K562 (cell line): ENCODE results near the gene CAPN3. TPM values are rescaled to one million over a fixed set of nuclear protein-coding genes. Genes with fewer than 3 reads are reported as not detected.

Experiments used
- ATAC-seq: fragments of 200-7000 bp; cut with Tn5 transposase; 3 replicates; pipeline ENCODE4 v1.9.1; 2020; ENCODE audit warnings: moderate library complexity
- BruUV-seq: library from RNA; stranded (reverse); fragments of 400-500 nt; replicated peaks from 2 replicates; lab custom pipeline; 2021; lab: Mats Ljungman, UMichigan
- CTCF ChIA-PET: fragments of 300-600 bp; formaldehyde crosslinking; extraction: SDS; loops from one replicate; lab custom pipeline; 2021; ENCODE audit warnings: low intra/inter-chr PET ratio; lab: Yijun Ruan, JAX
- POLR2A ChIA-PET: fragments of 300-600, 350-650 bp; sonication (Branson Sonifier 250); formaldehyde crosslinking; extraction: SDS; loops from one replicate; lab custom pipeline; 2021; ENCODE audit warnings: antibody characterized with exemption, inconsistent platforms; lab: Yijun Ruan, JAX
- DNase-seq, 4 experiments: peaks; one replicate each; pipeline versions ENCODE4 v3.0.0 to v3.0.0-alpha.2; 2011 to 2018; ENCODE audit warnings: low spot score in 3 of 4, mixed read lengths in 3 of 4; ENCODE audit errors: extremely low read depth in 1 of 4
- FAIRE-seq: peaks from 2 replicates; lab custom pipeline; 2011; peaks lifted over from hg19 to GRCh38; lab: Jason Lieb, UNC
- H2AFZ ChIP-seq: 2 replicates; pipeline ENCODE4 v1.6.0; 2011; ENCODE audit warnings: low read depth, low read length, control low read depth, inconsistent platforms
- H3K27ac ChIP-seq: fragments of 200-600 bp; 3 replicates; pipeline ENCODE4 v1.8.0; 2011; ENCODE audit warnings: low read depth, mild to moderate bottlenecking, control low read depth, inconsistent platforms, low read length, moderate library complexity, mixed read lengths; ENCODE audit errors: extremely low read depth
- H3K27me3 ChIP-seq, 2 experiments: fragments of 300-600 bp in 1 of 2; 2 replicates in 1 of 2; 3 replicates in 1 of 2; pipeline versions ENCODE4 v1.6.0 to v1.8.0; 2011; ENCODE audit warnings: inconsistent platforms in 2 of 2, low read length in 2 of 2, mild to moderate bottlenecking in 1 of 2, mixed read lengths in 1 of 2, moderate library complexity in 1 of 2; ENCODE audit not compliant: control insufficient read depth in 2 of 2, insufficient read depth in 2 of 2
- H3K36me3 ChIP-seq: fragments of 300-600 bp; 3 replicates; pipeline ENCODE4 v1.8.0; 2011; ENCODE audit warnings: mild to moderate bottlenecking, low read length, inconsistent platforms; ENCODE audit not compliant: control insufficient read depth, insufficient read depth
- H3K4me1 ChIP-seq, 2 experiments: fragments of 200-600 bp in 1 of 2; replicated peaks in 1 of 2; 2 replicates in 1 of 2; 3 replicates in 1 of 2; pipeline versions ENCODE4 v1.5.1 to v1.8.0; 2011; ENCODE audit warnings: inconsistent platforms in 2 of 2, low read length in 2 of 2, mild to moderate bottlenecking in 1 of 2, mixed read lengths in 1 of 2, moderate library complexity in 1 of 2; ENCODE audit not compliant: control insufficient read depth in 2 of 2, insufficient read depth in 2 of 2
- H3K4me2 ChIP-seq: 2 replicates; pipeline ENCODE4 v1.6.1; 2011; ENCODE audit warnings: low read length, control low read depth, inconsistent platforms, mixed read lengths; ENCODE audit not compliant: insufficient read depth
- H3K4me3 ChIP-seq: fragments of 200-600 bp; sonication (generic), shearing (Covaris generic); 2 replicates; pipeline ENCODE4 v1.5.1; 2016; ENCODE audit warnings: control low read depth, inconsistent platforms
- H3K79me2 ChIP-seq: fragments of 200-600 bp; 3 replicates; pipeline ENCODE4 v1.8.0; 2011; ENCODE audit warnings: low read length, inconsistent platforms; ENCODE audit not compliant: control insufficient read depth, insufficient read depth
- H3K9ac ChIP-seq, 2 experiments: 2 replicates each; pipeline versions ENCODE4 v1.6.0 to v1.6.1; 2011; ENCODE audit warnings: low read depth in 2 of 2, low read length in 2 of 2, control low read depth in 1 of 2, inconsistent platforms in 1 of 2, mild to moderate bottlenecking in 1 of 2, mixed read lengths in 1 of 2; ENCODE audit not compliant: insufficient read depth in 1 of 2
- H3K9me1 ChIP-seq: one replicate; pipeline ENCODE4 v1.6.0; 2011; ENCODE audit warnings: inconsistent platforms, mild to moderate bottlenecking, low read length, moderate library complexity; ENCODE audit not compliant: control insufficient read depth, insufficient read depth
- H3K9me3 ChIP-seq: replicated peaks from 2 replicates; pipeline ENCODE4 v1.5.1; 2011; ENCODE audit warnings: low read depth, low read length, inconsistent platforms; ENCODE audit not compliant: control insufficient read depth, insufficient read depth
- H4K20me1 ChIP-seq: replicated peaks from 2 replicates; pipeline ENCODE4 v1.6.1; 2011; ENCODE audit warnings: low read length, inconsistent platforms, mixed read lengths; ENCODE audit not compliant: control insufficient read depth, insufficient read depth
- ETV1 ChIP-seq: fragments of 450-650 bp; conservative IDR thresholded peaks from 2 replicates; pipeline ENCODE4 v1.6.1; 2016; ENCODE audit warnings: missing genetic modification characterization, control low read depth, low read depth, missing compliant biosample characterization
- MTA3 ChIP-seq: fragments of 450-650 bp; formaldehyde crosslinking; IDR thresholded peaks from 2 replicates; pipeline ENCODE4 v1.6.1; 2017; ENCODE audit warnings: mild to moderate bottlenecking, borderline replicate concordance
- MXI1 ChIP-seq: IDR thresholded peaks from 2 replicates; pipeline ENCODE4 v1.6.1; 2011; ENCODE audit warnings: low read depth, mild to moderate bottlenecking, improper control_type of control experiment, low read length
- POLR2G ChIP-seq: fragments of 200-400 bp; formaldehyde crosslinking; IDR thresholded peaks from 2 replicates; pipeline ENCODE4 v1.6.1; 2017; ENCODE audit warnings: low read depth, mild to moderate bottlenecking, antibody characterized with exemption, low read length, moderate library complexity
- SETDB1 ChIP-seq: IDR thresholded peaks from one replicate; pipeline ENCODE4 v1.6.1; 2012; ENCODE audit warnings: low read length, control low read depth, inconsistent platforms
- TEAD1 ChIP-seq, 2 experiments: fragments of 450-650 bp in 1 of 2; sonication (generic) in 1 of 2; formaldehyde crosslinking; IDR thresholded peaks; 2 replicates each; pipeline versions ENCODE4 v1.4.0 to v1.8.0; 2020 to 2022; ENCODE audit warnings: mild to moderate bottlenecking in 2 of 2, missing genetic modification reagents in 1 of 2
- ZNF274 ChIP-seq: IDR thresholded peaks from 2 replicates; pipeline ENCODE4 v1.6.1; 2011; ENCODE audit warnings: low read depth, mild to moderate bottlenecking, low read length, moderate library complexity, borderline replicate concordance
- ZNF785 ChIP-seq: fragments of 250-450 bp; sonication (Bioruptor Pico); IDR thresholded peaks from 2 replicates; pipeline ENCODE4 v1.4.0; 2020; ENCODE audit warnings: mild to moderate bottlenecking
- WGBS: fragments of 100-300 bp; shearing (Covaris generic); methylation state at CpG from one replicate; pipeline ENCODE4 v1.1.6; 2016; ENCODE audit warnings: low coverage, mixed read lengths; ENCODE audit not compliant: insufficient coverage; ENCODE audit errors: missing lambda C conversion rate; 5-methylcytosine and 5-hydroxymethylcytosine counted together
- in situ Hi-C: fragments of 300-500 bp; cut with MboI; formaldehyde crosslinking; loops from 4 replicates; pipeline ENCODE4 v1.15.0; 2018; ENCODE audit warnings: inconsistent platforms, mixed read lengths
- intact Hi-C: fragments of 100-400 bp; cut with micrococcal nuclease; formaldehyde crosslinking; loops from 2 replicates; pipeline ENCODE4 v1.14.2; 2022
- polyA plus RNA-seq, 8 experiments: library from polyadenylated mRNA; depleted of rRNA in 4 of 8; stranded (reverse) in 5 of 8; unstranded in 3 of 8; fragments of >200 nt; fragmentation: Nextera tagmentation in 2 of 8; fragmentation: Illumina TruSeq in 1 of 8; extraction: Ambion mirVana in 2 of 8; extraction: Trizol in 1 of 8; gene quantifications; 2 replicates each; pipeline versions ENCODE4 v1.2.1 to v1.2.3, GENCODE V29; 2011 to 2014; ENCODE audit warnings: inconsistent platforms in 1 of 8, missing spikeins in 1 of 8
- total RNA-seq, 7 experiments: library from RNA; depleted of rRNA in 6 of 7; stranded (reverse); fragments of >200 nt in 6 of 7; fragmentation: Illumina TruSeq in 2 of 7; extraction: Trizol in 2 of 7; gene quantifications; 2 replicates each; pipeline versions ENCODE4 v1.2.1 to v1.2.3, GENCODE V29; 2011 to 2021; ENCODE audit warnings: low replicate concordance in 1 of 7
- TF ChIP-seq, protein P1 (sequence below), 2 experiments: fragments of 450-650 bp; IDR thresholded peaks; 2 replicates each; pipeline ENCODE4 v1.6.1; 2018; ENCODE audit warnings: mild to moderate bottlenecking in 2 of 2, low read depth in 1 of 2; ENCODE audit not compliant: partially characterized antibody in 2 of 2
- TF ChIP-seq, protein P2 (sequence below): fragments of 250-450 bp; sonication (Bioruptor Pico); IDR thresholded peaks from 2 replicates; pipeline ENCODE4 v1.5.0; 2022; ENCODE audit warnings: mild to moderate bottlenecking
- TF ChIP-seq, protein P3 (sequence below): fragments of 450-650 bp; IDR thresholded peaks from 2 replicates; pipeline ENCODE4 v1.6.1; 2017; ENCODE audit warnings: mild to moderate bottlenecking, moderate library complexity
- TF ChIP-seq, protein P4 (sequence below), 3 experiments: IDR thresholded peaks in 2 of 3; conservative IDR thresholded peaks in 1 of 3; 2 replicates each; pipeline ENCODE4 v1.5.1; 2011 to 2012; ENCODE audit warnings: low read length in 3 of 3, mild to moderate bottlenecking in 3 of 3, control low read depth in 2 of 3, improper control_type of control experiment in 1 of 3, inconsistent platforms in 1 of 3, low read depth in 1 of 3, mixed read lengths in 1 of 3, moderate library complexity in 1 of 3; ENCODE audit not compliant: insufficient read depth in 2 of 3

CAPN3 gene
- total and polyA plus RNA-seq, 9 of the 15 experiments (the other 6 are each of a cell fraction or from before 2014, with no cell fraction given), result 0.03 to 0.34 (median 0.20) TPM; not detected in 2

DNA sequence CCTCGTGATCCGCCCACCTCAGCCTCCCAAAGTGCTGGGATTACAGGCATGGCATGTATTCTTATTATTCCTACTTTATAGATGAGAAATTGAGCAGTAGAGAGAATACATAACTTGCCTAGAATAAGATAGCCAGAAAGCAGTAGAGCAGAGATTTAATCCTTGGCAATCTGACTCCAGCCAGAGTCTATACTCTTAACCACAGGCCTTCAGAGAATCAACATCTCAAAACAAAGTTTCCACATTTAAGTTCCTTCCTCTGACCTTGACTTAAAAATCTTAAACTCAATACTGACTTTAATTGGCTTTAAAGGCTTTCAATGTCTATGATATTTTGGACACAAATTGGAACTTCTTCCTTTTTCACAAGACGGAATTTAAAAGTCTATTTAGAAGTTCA lies 94.5 kb downstream of the CAPN3 start:
- H4K20me1 ChIP-seq, result no peaks in the 10 kb centered on the region
- no peaks in the 10 kb centered on the region for H3K4me1 ChIP-seq

More for the DNA sequence above, 94.5 kb downstream of the CAPN3 start:
- no peak overlapping the region for H3K4me3 ChIP-seq
- ChIA-PET CTCF (no interaction called here), POLR2A (no interaction called here)
- no peaks in the 10 kb centered on the region for H3K9me1 ChIP-seq
- no peak for ATAC-seq
- no peak for FAIRE-seq
- TF ChIP-seq TEAD1 (CRISPR knock-in tag; IDR thresholded peaks at IDR 0.05) (no peak), POLR2G (no peak), ZNF274 (no peak), MTA3 (no peak), ZNF785 (CRISPR knock-in tag) (no peak), ETV1 (tag) (no peak), MXI1 (no peak), SETDB1 (no peak)
- TF ChIP-seq, protein P1, sequence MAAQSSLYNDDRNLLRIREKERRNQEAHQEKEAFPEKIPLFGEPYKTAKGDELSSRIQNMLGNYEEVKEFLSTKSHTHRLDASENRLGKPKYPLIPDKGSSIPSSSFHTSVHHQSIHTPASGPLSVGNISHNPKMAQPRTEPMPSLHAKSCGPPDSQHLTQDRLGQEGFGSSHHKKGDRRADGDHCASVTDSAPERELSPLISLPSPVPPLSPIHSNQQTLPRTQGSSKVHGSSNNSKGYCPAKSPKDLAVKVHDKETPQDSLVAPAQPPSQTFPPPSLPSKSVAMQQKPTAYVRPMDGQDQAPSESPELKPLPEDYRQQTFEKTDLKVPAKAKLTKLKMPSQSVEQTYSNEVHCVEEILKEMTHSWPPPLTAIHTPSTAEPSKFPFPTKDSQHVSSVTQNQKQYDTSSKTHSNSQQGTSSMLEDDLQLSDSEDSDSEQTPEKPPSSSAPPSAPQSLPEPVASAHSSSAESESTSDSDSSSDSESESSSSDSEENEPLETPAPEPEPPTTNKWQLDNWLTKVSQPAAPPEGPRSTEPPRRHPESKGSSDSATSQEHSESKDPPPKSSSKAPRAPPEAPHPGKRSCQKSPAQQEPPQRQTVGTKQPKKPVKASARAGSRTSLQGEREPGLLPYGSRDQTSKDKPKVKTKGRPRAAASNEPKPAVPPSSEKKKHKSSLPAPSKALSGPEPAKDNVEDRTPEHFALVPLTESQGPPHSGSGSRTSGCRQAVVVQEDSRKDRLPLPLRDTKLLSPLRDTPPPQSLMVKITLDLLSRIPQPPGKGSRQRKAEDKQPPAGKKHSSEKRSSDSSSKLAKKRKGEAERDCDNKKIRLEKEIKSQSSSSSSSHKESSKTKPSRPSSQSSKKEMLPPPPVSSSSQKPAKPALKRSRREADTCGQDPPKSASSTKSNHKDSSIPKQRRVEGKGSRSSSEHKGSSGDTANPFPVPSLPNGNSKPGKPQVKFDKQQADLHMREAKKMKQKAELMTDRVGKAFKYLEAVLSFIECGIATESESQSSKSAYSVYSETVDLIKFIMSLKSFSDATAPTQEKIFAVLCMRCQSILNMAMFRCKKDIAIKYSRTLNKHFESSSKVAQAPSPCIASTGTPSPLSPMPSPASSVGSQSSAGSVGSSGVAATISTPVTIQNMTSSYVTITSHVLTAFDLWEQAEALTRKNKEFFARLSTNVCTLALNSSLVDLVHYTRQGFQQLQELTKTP (IDR thresholded peaks at IDR 0.05; ENCODE audit: low read depth in 1 of 2, partially characterized antibody in 2 of 2), result no peak
- TF ChIP-seq, protein P2, sequence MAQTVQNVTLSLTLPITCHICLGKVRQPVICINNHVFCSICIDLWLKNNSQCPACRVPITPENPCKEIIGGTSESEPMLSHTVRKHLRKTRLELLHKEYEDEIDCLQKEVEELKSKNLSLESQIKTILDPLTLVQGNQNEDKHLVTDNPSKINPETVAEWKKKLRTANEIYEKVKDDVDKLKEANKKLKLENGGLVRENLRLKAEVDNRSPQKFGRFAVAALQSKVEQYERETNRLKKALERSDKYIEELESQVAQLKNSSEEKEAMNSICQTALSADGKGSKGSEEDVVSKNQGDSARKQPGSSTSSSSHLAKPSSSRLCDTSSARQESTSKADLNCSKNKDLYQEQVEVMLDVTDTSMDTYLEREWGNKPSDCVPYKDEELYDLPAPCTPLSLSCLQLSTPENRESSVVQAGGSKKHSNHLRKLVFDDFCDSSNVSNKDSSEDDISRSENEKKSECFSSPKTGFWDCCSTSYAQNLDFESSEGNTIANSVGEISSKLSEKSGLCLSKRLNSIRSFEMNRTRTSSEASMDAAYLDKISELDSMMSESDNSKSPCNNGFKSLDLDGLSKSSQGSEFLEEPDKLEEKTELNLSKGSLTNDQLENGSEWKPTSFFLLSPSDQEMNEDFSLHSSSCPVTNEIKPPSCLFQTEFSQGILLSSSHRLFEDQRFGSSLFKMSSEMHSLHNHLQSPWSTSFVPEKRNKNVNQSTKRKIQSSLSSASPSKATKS, result no peak
- TF ChIP-seq, protein P3, sequence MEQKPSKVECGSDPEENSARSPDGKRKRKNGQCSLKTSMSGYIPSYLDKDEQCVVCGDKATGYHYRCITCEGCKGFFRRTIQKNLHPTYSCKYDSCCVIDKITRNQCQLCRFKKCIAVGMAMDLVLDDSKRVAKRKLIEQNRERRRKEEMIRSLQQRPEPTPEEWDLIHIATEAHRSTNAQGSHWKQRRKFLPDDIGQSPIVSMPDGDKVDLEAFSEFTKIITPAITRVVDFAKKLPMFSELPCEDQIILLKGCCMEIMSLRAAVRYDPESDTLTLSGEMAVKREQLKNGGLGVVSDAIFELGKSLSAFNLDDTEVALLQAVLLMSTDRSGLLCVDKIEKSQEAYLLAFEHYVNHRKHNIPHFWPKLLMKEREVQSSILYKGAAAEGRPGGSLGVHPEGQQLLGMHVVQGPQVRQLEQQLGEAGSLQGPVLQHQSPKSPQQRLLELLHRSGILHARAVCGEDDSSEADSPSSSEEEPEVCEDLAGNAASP, result no peak
- TF ChIP-seq, protein P4, sequence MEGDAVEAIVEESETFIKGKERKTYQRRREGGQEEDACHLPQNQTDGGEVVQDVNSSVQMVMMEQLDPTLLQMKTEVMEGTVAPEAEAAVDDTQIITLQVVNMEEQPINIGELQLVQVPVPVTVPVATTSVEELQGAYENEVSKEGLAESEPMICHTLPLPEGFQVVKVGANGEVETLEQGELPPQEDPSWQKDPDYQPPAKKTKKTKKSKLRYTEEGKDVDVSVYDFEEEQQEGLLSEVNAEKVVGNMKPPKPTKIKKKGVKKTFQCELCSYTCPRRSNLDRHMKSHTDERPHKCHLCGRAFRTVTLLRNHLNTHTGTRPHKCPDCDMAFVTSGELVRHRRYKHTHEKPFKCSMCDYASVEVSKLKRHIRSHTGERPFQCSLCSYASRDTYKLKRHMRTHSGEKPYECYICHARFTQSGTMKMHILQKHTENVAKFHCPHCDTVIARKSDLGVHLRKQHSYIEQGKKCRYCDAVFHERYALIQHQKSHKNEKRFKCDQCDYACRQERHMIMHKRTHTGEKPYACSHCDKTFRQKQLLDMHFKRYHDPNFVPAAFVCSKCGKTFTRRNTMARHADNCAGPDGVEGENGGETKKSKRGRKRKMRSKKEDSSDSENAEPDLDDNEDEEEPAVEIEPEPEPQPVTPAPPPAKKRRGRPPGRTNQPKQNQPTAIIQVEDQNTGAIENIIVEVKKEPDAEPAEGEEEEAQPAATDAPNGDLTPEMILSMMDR (IDR thresholded peaks at IDR 0.05 in 2 of 3, conservative IDR thresholded peaks at IDR 0.05 in 1 of 3; ENCODE audit: insufficient read depth in 2 of 3, low read depth in 1 of 3, low read length in 3 of 3), result no peak
- WGBS, result 93% methylated on average over 3 of the region's 3 CpGs
- H3K27ac ChIP-seq, result no peak overlapping the region
- no peaks in the 10 kb centered on the region for H3K79me2 ChIP-seq
- intact Hi-C loops, result no loop called here
- no peaks in the 10 kb centered on the region for H3K9me3 ChIP-seq
- no peak overlapping the region for H3K9ac ChIP-seq
- no peak overlapping the region for H3K4me2 ChIP-seq
- DNase-seq, result no peak
- in situ Hi-C loops, result no loop called here
- H2AFZ ChIP-seq, result no peak overlapping the region
- BruUV-seq, result no TSS peak
- no peaks in the 10 kb centered on the region for H3K27me3 ChIP-seq
- H3K36me3 ChIP-seq, result peaks cover 46% of the 10 kb centered on the region; the same call in 2 of the 3 replicates
